ACHN (cell line): ENCODE data around the gene CTXND1.

ENCODE experiments used
- DNase-seq: peaks from one replicate; pipeline ENCODE4 v3.0.0-alpha.2; 2015
- in situ Hi-C: cut with HindIII; loops from 2 replicates; pipeline ENCODE4 v1.10.0; 2017; ENCODE audit warnings: low sequenced_read_pairs, low pct_ligation_motif_present, low pct_unique_long_range_greater_than_20kb

CTXND1 gene

DNA sequence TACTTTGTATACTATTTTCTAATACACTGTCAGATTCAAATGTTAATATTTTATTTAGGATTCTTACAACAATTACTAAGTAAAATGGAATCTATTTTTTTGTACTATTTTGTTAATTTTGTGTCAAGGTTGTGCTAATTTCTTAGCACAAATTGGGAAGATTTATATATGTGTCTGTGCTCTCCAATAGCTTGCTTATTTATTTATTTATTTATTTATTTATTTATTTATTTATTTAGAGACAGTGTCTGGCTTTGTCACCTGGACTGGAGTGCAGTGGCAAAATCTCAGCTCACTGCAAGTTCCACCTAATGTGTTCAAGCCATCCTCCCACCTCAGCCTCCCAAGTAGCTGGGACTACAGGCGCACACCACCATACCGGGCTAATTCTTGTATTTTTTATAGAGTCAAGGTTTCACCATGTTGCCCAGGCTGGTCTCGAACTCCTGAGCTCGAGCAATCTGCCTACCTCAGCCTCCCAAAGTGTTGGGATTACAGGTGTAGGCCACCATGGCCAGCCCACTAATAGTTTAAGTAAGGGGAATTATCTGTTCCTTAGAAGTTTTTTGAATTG, 34.6 kb downstream of the CTXND1 start:
- in situ Hi-C loops: no loop called here
- DNase-seq: no peak

DNA sequence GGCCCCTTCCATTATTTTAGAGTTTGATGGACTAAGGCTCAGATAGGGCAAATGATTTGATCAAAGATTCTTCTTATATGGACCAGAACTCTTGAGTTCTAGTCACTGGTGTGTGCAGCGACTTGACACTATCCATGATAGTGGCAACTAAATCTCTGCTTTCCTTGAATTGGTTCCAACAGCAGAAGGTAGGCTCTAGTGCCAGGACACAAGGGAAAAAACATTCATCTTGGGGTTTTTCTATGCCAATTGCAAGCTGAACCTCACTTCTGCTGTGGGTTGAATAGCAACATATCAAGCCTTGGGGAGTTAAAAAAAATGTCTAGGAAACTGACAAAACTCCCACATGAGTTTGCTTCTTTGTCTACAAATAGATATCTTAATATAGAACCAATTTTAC, 35.1 kb downstream of the CTXND1 start:
- in situ Hi-C loops: no loop called here
- DNase-seq: no peak

DNA sequence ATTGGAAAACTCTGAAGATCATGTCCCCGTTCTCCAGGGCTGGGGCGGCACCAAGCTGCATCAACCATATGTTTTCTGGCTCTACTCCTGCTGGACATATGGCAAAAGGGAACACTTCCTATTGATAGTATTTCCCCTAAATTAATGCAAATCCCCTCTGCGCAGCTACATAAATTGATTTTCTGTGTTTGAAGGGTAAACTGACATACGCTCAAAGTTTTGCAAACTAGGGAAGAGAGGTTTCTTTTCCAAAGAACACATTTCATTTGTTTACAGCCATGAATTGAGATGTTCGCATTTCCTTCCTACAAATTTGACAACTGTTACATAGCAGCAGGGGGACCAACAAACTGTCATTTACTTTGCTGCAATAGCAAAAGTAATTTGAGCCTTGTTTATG, 35.9 kb downstream of the CTXND1 start:
- in situ Hi-C loops: no loop called here
- DNase-seq: no peak

DNA sequence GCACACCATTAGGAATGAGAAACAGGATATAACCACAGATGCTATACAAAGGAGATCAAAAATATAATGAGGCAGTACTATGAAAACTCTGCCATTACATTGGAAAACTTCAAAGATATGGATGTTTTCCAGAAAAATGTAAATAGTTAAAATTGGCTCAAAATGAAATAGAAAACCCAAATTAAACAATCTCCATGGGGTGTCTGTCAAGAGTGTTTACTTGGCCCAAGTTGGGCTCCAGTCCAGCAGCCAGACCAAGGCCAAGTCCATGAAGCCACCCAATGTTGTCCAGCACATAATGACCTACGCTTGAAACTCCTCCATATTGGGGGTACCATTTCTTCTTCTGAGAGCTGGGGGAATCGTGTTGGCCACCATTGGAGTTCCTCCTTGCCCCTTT, 37.1 kb downstream of the CTXND1 start:
- no peak for DNase-seq
- in situ Hi-C loops: no loop called here

DNA sequence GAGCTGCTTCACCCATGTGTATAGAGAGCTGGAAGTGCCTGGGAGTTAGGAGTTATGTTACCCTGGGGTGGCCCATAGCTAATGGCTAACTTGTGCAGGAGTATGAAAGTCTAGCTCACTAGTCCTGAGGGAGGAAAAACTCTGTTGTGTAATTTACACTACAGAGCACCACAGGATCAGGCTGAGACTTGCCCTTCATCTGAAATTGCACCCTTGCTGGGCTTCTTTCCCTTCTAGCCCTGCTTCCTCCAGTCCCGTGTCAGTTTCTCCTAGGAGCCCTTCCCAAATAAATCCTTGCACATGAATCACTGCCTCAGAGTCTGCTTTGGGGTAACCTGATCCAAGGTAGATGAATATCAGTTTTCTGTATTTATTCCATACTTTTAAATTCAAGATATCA, 40.0 kb downstream of the CTXND1 start:
- in situ Hi-C loops: no loop called here
- no peak for DNase-seq

DNA sequence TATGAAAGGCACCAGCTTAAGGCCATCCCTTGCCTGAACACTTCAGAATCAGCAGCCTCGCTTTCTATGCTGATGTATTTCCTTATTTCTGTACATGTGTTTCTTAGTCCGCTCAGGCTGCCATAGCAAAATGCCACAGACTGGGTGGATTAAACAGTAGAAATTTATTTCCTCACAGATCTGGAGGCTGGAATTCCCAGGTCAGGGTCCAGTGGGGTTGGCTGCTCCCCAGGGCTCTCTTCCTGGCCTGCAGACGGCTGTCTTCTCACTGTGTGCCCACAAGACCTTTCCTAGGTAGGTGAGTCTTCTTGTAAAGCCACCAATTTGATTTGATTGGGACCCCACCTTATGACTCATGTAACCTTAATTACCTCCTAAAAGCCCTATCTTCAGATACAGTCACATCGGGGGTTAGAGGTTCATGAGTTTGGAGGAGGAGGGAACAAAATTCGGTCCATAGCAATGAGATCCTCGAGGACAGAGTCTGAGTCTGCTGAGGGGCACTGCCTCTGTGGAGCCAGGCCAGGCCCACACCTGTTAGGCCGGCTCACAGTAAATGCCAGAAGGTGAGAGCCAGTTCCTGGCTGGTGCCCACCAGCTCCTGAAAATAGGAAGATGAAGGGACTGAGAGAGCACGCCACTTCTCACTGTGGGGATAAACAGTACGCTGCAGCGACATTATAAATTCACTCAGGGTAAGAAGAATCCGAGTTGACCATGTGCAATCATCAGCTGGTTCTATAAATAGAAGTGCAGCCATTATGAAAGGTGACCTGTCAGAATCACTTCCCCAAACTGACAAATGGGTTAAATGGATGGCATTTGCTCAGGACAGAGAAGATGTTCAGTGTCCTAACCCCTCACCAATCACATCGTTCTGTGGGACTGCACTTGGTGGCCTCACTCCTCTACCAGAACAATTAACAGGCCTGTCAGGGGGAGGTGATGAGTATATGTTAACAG, 41.1 kb downstream of the CTXND1 start:
- in situ Hi-C loops: no loop called here

DNA sequence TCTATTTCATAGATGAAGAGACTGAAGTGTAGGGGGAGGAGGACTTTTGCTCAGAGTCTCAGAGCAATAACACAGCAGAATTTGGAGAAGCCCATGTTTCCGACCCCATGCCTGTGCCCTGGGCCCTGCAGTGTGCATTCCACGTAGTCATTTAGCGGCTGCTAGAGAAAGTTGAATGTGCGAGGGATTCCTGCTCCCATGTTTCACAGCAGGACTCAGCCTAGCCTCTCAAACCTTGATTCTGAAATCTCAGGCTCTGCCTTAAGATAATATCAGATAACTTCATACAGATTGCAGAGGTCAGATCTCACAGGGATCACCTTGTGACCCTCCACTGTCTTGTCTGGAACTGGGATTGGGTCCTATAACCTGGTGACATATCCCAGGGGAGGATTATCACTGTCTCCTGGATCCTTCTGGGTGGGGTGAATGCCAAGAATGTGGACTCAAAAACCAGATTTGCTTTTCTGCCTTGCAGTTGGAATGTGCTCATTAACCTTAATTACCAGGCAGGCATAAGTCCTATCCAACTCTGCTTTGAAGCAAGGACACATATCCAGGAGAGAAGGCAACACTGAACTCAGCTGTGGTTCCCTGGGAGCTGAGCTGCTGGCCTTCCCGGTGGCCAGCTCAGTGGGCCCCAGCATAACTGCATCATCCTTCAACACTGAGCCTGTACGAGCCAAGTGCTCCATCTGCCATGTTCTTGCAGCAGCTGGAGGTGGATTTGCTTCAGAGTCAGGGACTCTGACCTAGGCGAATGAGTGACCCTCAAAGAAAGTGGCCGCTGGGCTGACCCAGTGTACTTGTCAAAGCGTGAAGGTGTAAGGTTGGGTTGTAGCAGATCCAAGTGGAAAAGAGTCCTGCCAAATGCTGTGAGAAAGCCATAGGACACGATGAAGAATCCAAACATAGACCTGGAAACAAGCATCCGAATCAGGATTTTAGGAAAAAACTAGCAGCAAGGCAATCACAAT, 43.0 kb downstream of the CTXND1 start:
- in situ Hi-C loops: no loop called here

More for the DNA sequence above, 41.1 kb downstream of the CTXND1 start:
- DNase-seq: no peak

DNA sequence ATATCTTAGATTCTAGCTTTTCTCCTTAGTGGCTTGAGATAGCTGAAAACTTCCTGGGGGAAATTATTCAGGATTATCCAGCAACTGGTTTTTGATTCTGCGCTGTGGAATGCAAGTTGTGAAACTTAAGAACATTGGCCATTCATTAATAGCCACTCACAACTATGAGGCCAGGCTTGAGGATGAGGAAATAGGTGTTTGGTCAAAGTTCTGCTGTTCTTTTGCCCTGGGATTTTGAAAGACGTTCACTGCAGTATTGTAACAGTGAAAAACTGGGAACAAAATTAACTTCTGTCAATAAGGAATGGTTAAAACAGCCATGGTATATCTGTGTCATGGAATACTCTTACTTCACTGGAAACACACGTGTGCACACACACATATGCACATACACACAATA, 44.1 kb downstream of the CTXND1 start:
- no peak for DNase-seq
- in situ Hi-C loops: no loop called here

More for the DNA sequence above, 43.0 kb downstream of the CTXND1 start:
- DNase-seq: no peak

DNA sequence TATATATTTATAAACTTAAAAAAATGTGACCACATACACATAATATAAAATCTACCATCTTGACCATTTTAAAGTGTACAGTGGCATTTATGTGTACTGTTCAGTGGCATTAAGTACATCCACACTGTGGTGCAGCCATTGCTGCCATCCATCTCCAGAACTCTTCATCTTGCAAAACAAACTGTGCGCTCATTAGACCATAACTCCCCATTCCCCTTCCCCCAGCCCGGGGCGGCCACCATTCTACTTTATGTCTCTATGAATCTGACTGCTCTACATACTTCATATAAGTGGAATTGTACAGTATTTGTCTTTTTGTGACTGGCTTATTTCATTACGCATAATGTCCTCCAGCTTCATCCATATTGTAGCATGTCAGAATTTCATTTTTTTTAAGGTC, 47.8 kb downstream of the CTXND1 start:
- DNase-seq: no peak
- in situ Hi-C loops: no loop called here

DNA sequence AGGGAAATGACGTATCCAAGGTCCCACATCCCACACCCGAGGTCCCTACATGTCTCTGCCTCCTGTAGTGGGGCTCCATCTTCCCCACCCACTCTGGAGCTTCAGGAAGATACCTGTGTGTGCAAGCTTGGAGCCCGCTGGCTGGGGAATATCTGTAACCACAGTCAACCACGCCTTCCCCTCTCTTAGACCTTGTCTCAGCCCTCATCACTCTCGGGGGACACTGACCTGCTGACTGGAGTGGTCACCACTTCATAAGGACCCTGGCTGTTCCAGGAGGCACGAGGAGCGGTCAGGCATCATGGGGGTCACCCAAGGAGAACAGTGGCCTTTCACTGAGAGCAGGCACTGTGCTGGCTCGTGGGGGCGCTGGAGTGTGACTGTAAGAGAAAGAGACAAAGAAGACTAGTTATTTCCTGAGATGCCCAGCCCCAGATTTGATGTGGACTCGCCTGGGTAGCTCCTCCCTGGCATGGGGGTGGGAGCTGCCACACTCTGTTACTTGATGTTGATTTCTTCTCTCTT, 48.6 kb downstream of the CTXND1 start:
- in situ Hi-C loops: no loop called here
- no peak for DNase-seq

DNA sequence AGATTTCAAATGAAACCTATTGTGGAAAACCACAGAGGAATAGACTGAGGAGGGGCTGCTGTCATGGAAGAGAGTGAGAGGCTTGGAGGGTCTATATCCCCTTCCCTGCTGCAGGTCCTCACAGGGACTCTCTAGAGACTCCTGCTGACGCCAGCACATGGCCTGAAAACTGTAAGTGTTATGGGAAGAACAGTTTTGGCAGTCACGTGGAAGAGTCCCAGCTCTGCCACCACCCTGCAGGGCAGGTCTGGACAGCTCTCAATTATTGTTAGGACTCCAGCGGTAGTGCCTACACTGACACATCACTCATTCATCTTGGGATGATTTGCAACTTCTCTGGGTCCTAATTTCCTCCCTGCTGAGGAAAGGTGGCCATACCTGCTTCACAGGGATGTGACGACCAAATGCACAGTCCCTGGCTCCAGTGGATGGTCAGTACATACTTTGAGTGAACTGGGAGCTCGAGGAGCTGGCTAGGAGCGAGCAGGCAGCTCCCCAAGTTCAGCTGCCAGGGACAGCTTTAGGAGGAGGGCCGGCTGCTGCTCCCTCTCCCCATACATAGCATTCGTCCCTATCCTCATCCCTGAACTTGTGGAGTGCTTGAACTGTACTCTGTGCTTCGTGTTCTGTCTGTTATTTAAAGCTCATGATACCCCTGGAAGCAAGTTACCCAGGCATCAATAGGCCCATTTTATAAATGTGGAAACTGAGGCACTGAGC, 49.2 kb downstream of the CTXND1 start:
- in situ Hi-C loops: no loop called here
- DNase-seq: no peak

DNA sequence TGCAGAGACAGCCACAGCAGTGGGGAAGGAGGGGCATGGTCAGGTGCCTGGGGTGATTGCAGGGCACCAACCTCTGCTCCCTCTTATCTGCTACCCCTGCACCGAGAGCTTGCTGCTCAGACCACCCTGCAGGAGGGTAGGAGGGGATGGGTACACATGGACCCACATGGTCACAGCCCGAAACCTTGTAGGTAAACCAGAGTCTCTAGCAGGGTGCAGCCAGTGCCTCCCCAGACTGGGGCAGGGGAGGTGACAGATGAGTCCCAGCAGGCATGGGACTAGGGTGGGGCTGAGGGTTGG, 50.0 kb downstream of the CTXND1 start:
- no peak for DNase-seq
- in situ Hi-C loops: no loop called here

DNA sequence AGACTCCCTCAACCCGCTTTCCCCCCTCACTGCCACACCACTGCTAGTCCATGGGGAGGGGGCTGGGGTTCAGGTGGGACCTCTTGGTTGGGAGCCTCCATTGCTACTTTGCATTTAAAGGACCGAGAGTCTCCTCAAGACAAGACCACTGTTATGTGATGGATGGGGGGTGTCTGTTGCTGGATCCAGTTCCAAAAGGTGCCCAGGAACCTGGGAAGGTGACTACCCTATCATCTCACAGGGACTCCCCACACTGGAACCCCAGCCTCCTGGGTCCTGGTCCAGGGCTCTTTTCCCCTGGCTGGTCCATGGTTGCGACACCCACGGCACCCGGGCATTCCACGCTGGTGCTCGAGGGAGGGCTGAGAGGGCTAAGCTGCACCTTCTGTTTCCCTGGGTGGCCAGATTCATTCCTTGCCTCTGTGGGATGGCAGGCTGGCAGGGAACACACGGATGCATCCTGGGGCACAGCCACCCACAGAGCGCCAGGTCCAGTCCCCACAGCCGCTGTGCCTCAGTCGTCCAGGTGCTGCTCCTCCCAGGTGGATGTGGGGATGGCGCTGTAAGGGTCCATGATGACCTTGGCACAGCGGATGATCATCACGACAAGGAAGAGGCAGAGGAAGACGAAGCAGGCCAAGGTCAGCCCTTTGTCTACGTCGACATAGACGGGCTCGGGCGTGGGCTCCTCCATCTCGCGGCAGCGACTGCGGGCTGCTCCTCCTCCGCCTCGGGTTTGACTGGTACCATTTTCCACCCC, 50.6 kb downstream of the CTXND1 start:
- in situ Hi-C loops: no loop called here
- no peak for DNase-seq

DNA sequence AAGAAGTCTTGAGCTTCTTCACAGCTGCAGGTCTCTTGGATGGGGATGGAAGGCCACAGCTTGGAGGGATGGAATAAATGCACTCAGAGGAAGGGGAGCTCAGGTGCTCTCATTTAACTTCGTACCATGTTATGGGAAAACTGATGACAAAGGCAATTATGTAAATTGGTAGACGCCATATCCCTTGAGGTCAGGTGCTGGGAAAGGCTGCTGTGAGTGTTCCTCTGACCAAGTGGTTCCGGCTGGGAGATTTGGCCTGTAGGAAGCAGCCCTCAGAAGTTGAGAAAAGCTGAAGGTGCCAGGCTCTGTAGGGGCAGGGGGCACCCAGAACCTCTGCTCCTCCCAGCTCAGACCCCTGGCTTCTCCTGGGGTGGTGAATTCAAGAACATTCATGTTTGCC, 52.1 kb downstream of the CTXND1 start:
- no peak for DNase-seq

DNA sequence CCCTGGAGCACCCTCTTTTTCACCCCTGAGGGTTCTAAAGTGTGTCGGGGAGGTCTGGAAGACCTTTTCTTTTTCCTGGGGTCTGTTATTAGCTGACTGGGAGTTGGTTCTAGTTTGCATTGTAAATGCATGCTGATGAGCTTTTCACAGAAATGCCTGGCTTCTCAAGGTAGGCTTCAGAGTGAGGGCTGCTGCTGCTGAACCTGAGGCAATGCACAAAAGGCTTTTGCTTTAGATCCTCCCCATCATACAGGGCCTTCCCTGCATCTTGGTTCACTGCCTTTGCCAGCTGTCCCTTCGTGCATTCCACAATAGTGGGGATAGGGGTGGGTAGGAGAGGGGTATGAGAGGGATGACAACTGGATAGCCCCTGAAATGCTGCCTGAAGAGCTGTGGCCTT, 52.6 kb downstream of the CTXND1 start:
- in situ Hi-C loops: no loop called here
- no peak for DNase-seq

More for the DNA sequence above, 52.1 kb downstream of the CTXND1 start:
- in situ Hi-C loops: no loop called here

DNA sequence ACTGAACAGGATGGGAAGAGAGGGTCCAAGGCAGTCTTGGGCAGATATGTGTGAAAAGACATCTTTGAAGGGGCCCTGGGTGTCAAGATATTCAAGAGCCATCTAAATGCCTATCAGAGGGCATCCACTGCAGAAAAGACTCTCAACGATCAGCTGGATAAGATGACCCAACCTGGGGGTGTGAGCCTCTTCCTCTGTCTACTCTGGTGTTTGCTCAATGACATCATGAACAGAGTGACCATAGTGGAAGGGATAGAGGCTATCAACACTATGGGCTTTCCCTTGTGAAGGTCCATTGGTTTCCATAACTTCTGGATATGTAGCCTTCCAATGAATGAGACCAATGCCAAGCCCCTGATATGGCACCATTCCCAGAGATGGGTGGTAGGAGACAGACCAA, 57.1 kb downstream of the CTXND1 start:
- in situ Hi-C loops: no loop called here
- no peak for DNase-seq

DNA sequence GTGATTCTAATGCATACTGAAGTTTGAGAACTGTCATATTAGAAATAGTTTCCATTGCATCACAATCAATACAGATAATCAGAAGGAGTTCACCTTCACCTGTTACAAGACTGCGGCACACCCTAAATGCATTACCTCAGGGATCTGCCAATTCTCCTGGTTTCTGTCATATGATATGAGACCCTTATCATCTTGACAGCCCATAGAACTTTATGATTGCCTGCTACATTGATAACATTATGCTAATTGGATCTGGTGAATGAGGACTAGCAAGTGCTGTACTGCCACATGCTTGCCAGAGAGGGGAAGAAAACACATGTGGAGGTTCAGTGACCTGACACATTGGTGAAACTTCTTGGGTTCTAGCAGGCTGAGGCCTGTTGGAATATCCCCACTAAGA, 57.8 kb downstream of the CTXND1 start:
- in situ Hi-C loops: no loop called here
- no peak for DNase-seq
